ENCODE results near the gene RASAL2. TPM values are rescaled to one million over a fixed set of nuclear protein-coding genes. Genes with fewer than 3 reads are reported as not detected.

Gene RASAL2
- total RNA-seq, 4 donors from 2014 or later, result 19.7 to 36.7 (median 27.4) TPM

GRCh38 chr1:178486100-178487069 lies 392.5 kb downstream of the RASAL2 start:
- TF ChIP-seq CTCF (IDR thresholded peaks at IDR 0.05; ENCODE audit: low read depth), result no peak

GRCh38 chr1:178487070-178487615 lies 393.2 kb downstream of the RASAL2 start:
- no peak for TF ChIP-seq CTCF (IDR thresholded peaks at IDR 0.05; ENCODE audit: low read depth)

- no peak for TF ChIP-seq CTCF (IDR thresholded peaks at IDR 0.05; ENCODE audit: low read depth)
These were observed 394.5 kb downstream of the RASAL2 start for GRCh38 chr1:178488393-178488792.

GRCh38 chr1:178489399-178489798 lies 395.5 kb downstream of the RASAL2 start:
- no peak for TF ChIP-seq CTCF (IDR thresholded peaks at IDR 0.05; ENCODE audit: low read depth)

- no peak for TF ChIP-seq CTCF (IDR thresholded peaks at IDR 0.05; ENCODE audit: low read depth)
These were observed 396.2 kb downstream of the RASAL2 start for GRCh38 chr1:178490136-178490535.

- TF ChIP-seq CTCF (IDR thresholded peaks at IDR 0.05; ENCODE audit: low read depth), result no peak
These were observed 397.1 kb downstream of the RASAL2 start for GRCh38 chr1:178490967-178491366.

- no peak for TF ChIP-seq CTCF (IDR thresholded peaks at IDR 0.05; ENCODE audit: low read depth)
These were observed 397.8 kb downstream of the RASAL2 start for GRCh38 chr1:178491721-178492120.

Measured in subcutaneous adipose tissue (tissue), 4 donors.